ENCODE data around the gene TAF4.

Gene TAF4

GRCh38 chr20:62052842-62053464 lies 12.7 kb downstream of the TAF4 start:
- POLR2A ChIA-PET = interaction anchor here (0.8 kb wide), 1 partner anchor 552 kb away, joined by 4 read pairs; no protein-coding TSS in a partner anchor
- CTCF ChIA-PET = no interaction called here

GRCh38 chr20:62052336-62052841 lies 13.3 kb downstream of the TAF4 start:
- ChIA-PET POLR2A (no interaction called here), CTCF (no interaction called here)
- Histone ChIP-seq H3K27ac (ENCODE audit: insufficient read depth in 1 of 2, low read depth in 1 of 2, low read length in 2 of 2, poor library complexity in 1 of 2, severe bottlenecking in 2 of 2) (no peak overlapping the region), H3K36me3 (ENCODE audit: control insufficient read depth in 4 of 4, insufficient read depth in 4 of 4, low read length in 3 of 4) (peaks cover 0 to 21% (median 2%) of the 10 kb centered on the region in 4 experiments), H3K9me3 (ENCODE audit: control extremely low read depth in 1 of 5, control insufficient read depth in 4 of 5, insufficient read depth in 2 of 5, low read depth in 1 of 5, low read length in 4 of 5) (no peaks in the 10 kb centered on the region), H3K27me3 (replicated peaks in 2 of 5; ENCODE audit: control insufficient read depth in 4 of 5, insufficient read depth in 5 of 5, low read length in 4 of 5) (no peaks in the 10 kb centered on the region), H3K4me3 (ENCODE audit: control insufficient read depth in 1 of 7, extremely low read depth in 1 of 7, insufficient read depth in 4 of 7, low read depth in 2 of 7, low read length in 6 of 7) (no peak overlapping the region), H3K4me1 (ENCODE audit: control extremely low read depth in 1 of 4, control insufficient read depth in 4 of 4, insufficient read depth in 4 of 4, low read length in 3 of 4) (peaks cover 0 to 21% (median 21%) of the 10 kb centered on the region in 4 experiments)
- no peak for DNase-seq
- 100% methylated on average over 8 of the region's 13 CpGs for WGBS (ENCODE audit: insufficient coverage)

More at GRCh38 chr20:62052842-62053464, 12.7 kb downstream of the TAF4 start:
- peaks cover 0 to 21% (median 21%) of the 10 kb centered on the region in 4 experiments for H3K4me1 ChIP-seq (ENCODE audit: control extremely low read depth in 1 of 4, control insufficient read depth in 4 of 4, insufficient read depth in 4 of 4, low read length in 3 of 4)
- H3K27me3 ChIP-seq (replicated peaks in 2 of 5; ENCODE audit: control insufficient read depth in 4 of 5, insufficient read depth in 5 of 5, low read length in 4 of 5) = no peaks in the 10 kb centered on the region
- 95% methylated on average over 23 of the region's 26 CpGs for WGBS (ENCODE audit: insufficient coverage)
- H3K27ac ChIP-seq (ENCODE audit: insufficient read depth in 1 of 2, low read depth in 1 of 2, low read length in 2 of 2, poor library complexity in 1 of 2, severe bottlenecking in 2 of 2) = no peak overlapping the region
- DNase-seq = no peak
- no peaks in the 10 kb centered on the region for H3K9me3 ChIP-seq (ENCODE audit: control extremely low read depth in 1 of 5, control insufficient read depth in 4 of 5, insufficient read depth in 2 of 5, low read depth in 1 of 5, low read length in 4 of 5)
- H3K36me3 ChIP-seq (ENCODE audit: control insufficient read depth in 4 of 4, insufficient read depth in 4 of 4, low read length in 3 of 4) = peaks cover 0 to 21% (median 2%) of the 10 kb centered on the region in 4 experiments
- no peak overlapping the region for H3K4me3 ChIP-seq (ENCODE audit: control insufficient read depth in 1 of 7, extremely low read depth in 1 of 7, insufficient read depth in 4 of 7, low read depth in 2 of 7, low read length in 6 of 7)

GRCh38 chr20:62051546-62052255 lies 14.0 kb downstream of the TAF4 start:
- ChIA-PET CTCF (no interaction called here), POLR2A (no interaction called here)
- Histone ChIP-seq H3K4me3 (ENCODE audit: control insufficient read depth in 1 of 7, extremely low read depth in 1 of 7, insufficient read depth in 4 of 7, low read depth in 2 of 7, low read length in 6 of 7) (no peak overlapping the region), H3K27ac (ENCODE audit: insufficient read depth in 1 of 2, low read depth in 1 of 2, low read length in 2 of 2, poor library complexity in 1 of 2, severe bottlenecking in 2 of 2) (no peak overlapping the region), H3K36me3 (ENCODE audit: control insufficient read depth in 4 of 4, insufficient read depth in 4 of 4, low read length in 3 of 4) (peaks cover 0 to 21% (median 2%) of the 10 kb centered on the region in 4 experiments), H3K9me3 (ENCODE audit: control extremely low read depth in 1 of 5, control insufficient read depth in 4 of 5, insufficient read depth in 2 of 5, low read depth in 1 of 5, low read length in 4 of 5) (no peaks in the 10 kb centered on the region), H3K27me3 (replicated peaks in 2 of 5; ENCODE audit: control insufficient read depth in 4 of 5, insufficient read depth in 5 of 5, low read length in 4 of 5) (no peaks in the 10 kb centered on the region), H3K4me1 (ENCODE audit: control extremely low read depth in 1 of 4, control insufficient read depth in 4 of 4, insufficient read depth in 4 of 4, low read length in 3 of 4) (peaks cover 0 to 21% (median 17%) of the 10 kb centered on the region in 4 experiments)
- 90% methylated on average over 10 of the region's 17 CpGs for whole genome bisulfite sequencing (ENCODE audit: insufficient coverage)
- no peak for DNase-seq

DNA sequence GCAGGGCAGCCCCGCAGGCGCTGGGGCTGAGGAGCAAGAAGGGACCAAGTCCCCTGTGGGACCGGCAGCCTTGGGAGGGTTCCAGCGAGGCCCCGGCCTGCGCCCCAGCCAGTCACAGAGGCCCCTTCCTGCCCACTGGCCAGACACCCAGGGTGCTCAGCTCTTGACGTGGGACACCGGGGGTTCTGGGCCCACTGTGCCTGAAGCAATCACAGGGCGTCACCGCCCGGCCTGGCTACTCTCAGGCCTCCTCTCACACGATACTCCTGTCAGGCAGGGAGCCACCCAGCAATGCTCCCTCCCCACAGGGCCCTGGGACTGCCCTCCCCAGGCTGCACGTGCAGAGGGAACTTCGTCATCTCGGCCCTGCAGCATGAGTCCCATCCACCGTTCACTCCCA lies 14.5 kb downstream of the TAF4 start:
- 76% methylated on average over 10 of the region's 16 CpGs for WGBS (ENCODE audit: insufficient coverage)
- DNase-seq = no peak
- Histone ChIP-seq H3K4me1 (ENCODE audit: control extremely low read depth in 1 of 4, control insufficient read depth in 4 of 4, insufficient read depth in 4 of 4, low read length in 3 of 4) (peaks cover 0 to 21% (median 19%) of the 10 kb centered on the region in 4 experiments), H3K36me3 (ENCODE audit: control insufficient read depth in 4 of 4, insufficient read depth in 4 of 4, low read length in 3 of 4) (peaks cover 0 to 18% (median 2%) of the 10 kb centered on the region in 4 experiments), H3K27me3 (replicated peaks in 2 of 5; ENCODE audit: control insufficient read depth in 4 of 5, insufficient read depth in 5 of 5, low read length in 4 of 5) (no peaks in the 10 kb centered on the region), H3K9me3 (ENCODE audit: control extremely low read depth in 1 of 5, control insufficient read depth in 4 of 5, insufficient read depth in 2 of 5, low read depth in 1 of 5, low read length in 4 of 5) (no peaks in the 10 kb centered on the region), H3K4me3 (ENCODE audit: control insufficient read depth in 1 of 7, extremely low read depth in 1 of 7, insufficient read depth in 4 of 7, low read depth in 2 of 7, low read length in 6 of 7) (no peak overlapping the region), H3K27ac (ENCODE audit: insufficient read depth in 1 of 2, low read depth in 1 of 2, low read length in 2 of 2, poor library complexity in 1 of 2, severe bottlenecking in 2 of 2) (no peak overlapping the region)
- ChIA-PET CTCF (no interaction called here), POLR2A (no interaction called here)

DNA sequence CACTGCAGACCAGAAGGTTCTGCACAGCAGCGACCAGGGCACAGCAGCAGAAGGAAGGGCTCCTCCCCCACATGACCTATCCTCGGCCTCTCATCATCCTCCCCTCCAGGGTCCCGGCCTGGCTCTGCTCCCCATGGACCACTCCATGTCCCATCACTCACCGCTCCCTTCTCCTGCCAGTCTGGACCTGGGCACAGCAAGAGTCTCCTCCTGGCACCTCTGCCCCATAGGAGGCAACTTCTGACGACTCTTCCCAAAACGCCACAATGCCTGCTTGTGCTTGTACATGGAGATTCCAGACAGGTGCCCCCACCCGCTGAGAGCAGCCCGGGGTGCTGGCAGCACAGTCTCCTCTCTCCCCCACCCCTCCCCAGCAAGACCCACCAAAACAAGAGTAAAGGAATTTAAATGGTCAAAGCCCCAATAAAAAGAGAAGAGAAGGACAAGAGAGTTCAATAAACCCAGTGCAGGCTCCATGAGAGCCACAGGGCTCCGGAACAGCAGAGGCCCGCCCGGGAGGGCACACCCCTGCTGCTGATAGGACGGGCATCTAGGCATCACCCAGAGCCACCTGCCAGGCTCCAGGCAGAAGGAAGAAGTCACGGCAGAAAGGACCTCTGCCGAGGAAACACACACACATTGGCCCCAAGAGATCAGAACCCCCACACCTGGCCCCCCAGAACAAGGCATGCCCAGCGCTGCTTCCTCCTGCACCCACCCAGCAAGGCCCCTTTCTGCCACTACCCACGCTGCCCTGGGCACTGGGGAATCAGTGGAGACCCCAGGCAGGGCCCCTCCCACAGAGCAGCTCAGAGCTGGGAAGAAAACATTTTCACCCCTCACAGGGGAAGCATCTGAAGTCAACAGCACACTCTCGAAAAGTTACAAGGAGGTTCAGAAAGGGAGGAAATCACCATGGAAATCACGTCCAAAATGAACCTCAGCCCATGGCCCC lies 15.2 kb downstream of the TAF4 start:
- peaks cover 0 to 24% (median 19%) of the 10 kb centered on the region in 4 experiments for H3K4me1 ChIP-seq (ENCODE audit: control extremely low read depth in 1 of 4, control insufficient read depth in 4 of 4, insufficient read depth in 4 of 4, low read length in 3 of 4)
- no peaks in the 10 kb centered on the region for H3K27me3 ChIP-seq (replicated peaks in 2 of 5; ENCODE audit: control insufficient read depth in 4 of 5, insufficient read depth in 5 of 5, low read length in 4 of 5)
- H3K36me3 ChIP-seq (ENCODE audit: control insufficient read depth in 4 of 4, insufficient read depth in 4 of 4, low read length in 3 of 4) = peaks cover 0 to 14% (median 2%) of the 10 kb centered on the region in 4 experiments
- no peak overlapping the region for H3K27ac ChIP-seq (ENCODE audit: insufficient read depth in 1 of 2, low read depth in 1 of 2, low read length in 2 of 2, poor library complexity in 1 of 2, severe bottlenecking in 2 of 2)
- CTCF ChIA-PET = no interaction called here
- DNase-seq = no peak
- H3K9me3 ChIP-seq (ENCODE audit: control extremely low read depth in 1 of 5, control insufficient read depth in 4 of 5, insufficient read depth in 2 of 5, low read depth in 1 of 5, low read length in 4 of 5) = no peaks in the 10 kb centered on the region
- POLR2A ChIA-PET = interaction anchor here (0.6 kb wide), 1 partner anchor 24 kb away, joined by 3 read pairs; no protein-coding TSS in a partner anchor
- H3K4me3 ChIP-seq (ENCODE audit: control insufficient read depth in 1 of 7, extremely low read depth in 1 of 7, insufficient read depth in 4 of 7, low read depth in 2 of 7, low read length in 6 of 7) = no peak overlapping the region
- 73% methylated on average over 15 of the region's 18 CpGs for WGBS (ENCODE audit: insufficient coverage)

- 97% methylated on average over 20 of the region's 22 CpGs for WGBS (ENCODE audit: insufficient coverage)
These were observed 16.1 kb downstream of the TAF4 start for GRCh38 chr20:62049342-62050165.

More at GRCh38 chr20:62049342-62050165, 16.1 kb downstream of the TAF4 start:
- DNase-seq = no peak
- no peak overlapping the region for H3K4me3 ChIP-seq (ENCODE audit: control insufficient read depth in 1 of 7, extremely low read depth in 1 of 7, insufficient read depth in 4 of 7, low read depth in 2 of 7, low read length in 6 of 7)
- no peak overlapping the region for H3K27ac ChIP-seq (ENCODE audit: insufficient read depth in 1 of 2, low read depth in 1 of 2, low read length in 2 of 2, poor library complexity in 1 of 2, severe bottlenecking in 2 of 2)
- CTCF ChIA-PET = interaction anchor here (1.0 kb wide), 1 partner anchor 23 kb away, joined by 3 read pairs; no protein-coding TSS in a partner anchor
- no peaks in the 10 kb centered on the region for H3K27me3 ChIP-seq (replicated peaks in 2 of 5; ENCODE audit: control insufficient read depth in 4 of 5, insufficient read depth in 5 of 5, low read length in 4 of 5)
- POLR2A ChIA-PET = interaction anchor here (0.6 kb wide), 1 partner anchor 23 kb away, joined by 3 read pairs; no protein-coding TSS in a partner anchor
- no peaks in the 10 kb centered on the region for H3K9me3 ChIP-seq (ENCODE audit: control extremely low read depth in 1 of 5, control insufficient read depth in 4 of 5, insufficient read depth in 2 of 5, low read depth in 1 of 5, low read length in 4 of 5)
- H3K36me3 ChIP-seq (ENCODE audit: control insufficient read depth in 4 of 4, insufficient read depth in 4 of 4, low read length in 3 of 4) = peaks cover 0 to 12% (median 0%) of the 10 kb centered on the region in 4 experiments
- H3K4me1 ChIP-seq (ENCODE audit: control extremely low read depth in 1 of 4, control insufficient read depth in 4 of 4, insufficient read depth in 4 of 4, low read length in 3 of 4) = peaks cover 0 to 24% (median 19%) of the 10 kb centered on the region in 4 experiments

All from common myeloid progenitor, CD34-positive (primary cell).